IPS-15b (cell line): ENCODE data around the gene CMTM5.

Experiments
- H3K27me3 ChIP-seq: one replicate; pipeline ENCODE4 v1.6.1; 2013; ENCODE audit warnings: low read length; ENCODE audit not compliant: control insufficient read depth, insufficient read depth
- H3K36me3 ChIP-seq: one replicate; pipeline ENCODE4 v1.6.1; 2013; ENCODE audit warnings: low read length; ENCODE audit not compliant: control insufficient read depth, insufficient read depth
- H3K4me1 ChIP-seq: one replicate; pipeline ENCODE4 v1.6.1; 2013; ENCODE audit warnings: mild to moderate bottlenecking, low read length; ENCODE audit not compliant: control insufficient read depth, insufficient read depth
- H3K4me3 ChIP-seq: one replicate; pipeline ENCODE4 v1.5.1; 2013; ENCODE audit warnings: low read depth, low read length
- H3K9ac ChIP-seq: one replicate; pipeline ENCODE4 v1.6.1; 2013; ENCODE audit warnings: low read depth, mild to moderate bottlenecking, low read length
- H3K9me3 ChIP-seq: one replicate; pipeline ENCODE4 v1.6.1; 2013; ENCODE audit warnings: mild to moderate bottlenecking, low read length; ENCODE audit not compliant: control insufficient read depth, insufficient read depth

CMTM5 gene

DNA sequence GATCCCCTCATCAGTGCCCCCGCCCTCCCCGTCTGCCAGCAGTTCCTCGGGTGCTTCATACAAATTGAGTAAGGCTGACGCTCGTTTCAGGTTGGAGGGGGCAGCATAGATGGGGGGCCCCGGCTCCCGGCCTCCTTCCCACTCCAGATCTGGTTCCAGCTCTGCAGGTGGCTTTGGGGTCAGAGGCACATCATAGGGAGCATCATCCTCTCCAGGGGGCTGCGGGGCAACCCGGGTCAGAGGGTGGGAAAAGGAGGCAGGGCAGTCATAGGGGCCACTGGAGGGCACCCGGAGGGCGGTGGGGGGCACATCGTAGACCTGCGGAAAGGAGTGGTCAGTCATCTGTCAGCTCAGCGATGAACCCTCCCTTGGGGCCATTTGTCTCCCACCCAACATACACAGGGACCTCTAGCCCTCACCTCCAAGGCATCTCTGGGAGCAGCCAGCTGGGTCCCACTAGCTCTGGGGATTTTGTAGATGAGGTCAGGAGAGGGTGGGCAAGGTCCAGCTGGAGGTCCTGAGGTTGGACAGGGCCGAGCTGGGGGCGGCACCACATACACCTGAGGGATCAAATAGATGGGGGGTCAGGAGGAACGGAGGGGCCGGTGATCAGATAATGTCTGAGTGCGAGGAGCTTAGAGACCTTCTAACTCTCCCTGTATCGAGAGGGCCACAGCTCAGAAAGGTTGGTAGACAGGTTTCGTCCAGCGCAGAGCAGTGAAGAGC lies 17.0 kb upstream of the CMTM5 start:
- no peak overlapping the region for H3K4me3 ChIP-seq
- peaks cover 10% of the 10 kb centered on the region for H3K27me3 ChIP-seq
- peaks cover 7% of the 10 kb centered on the region for H3K36me3 ChIP-seq
- H3K4me1 ChIP-seq: peaks cover 10% of the 10 kb centered on the region
- no peak overlapping the region for H3K9ac ChIP-seq
- H3K9me3 ChIP-seq: no peaks in the 10 kb centered on the region

DNA sequence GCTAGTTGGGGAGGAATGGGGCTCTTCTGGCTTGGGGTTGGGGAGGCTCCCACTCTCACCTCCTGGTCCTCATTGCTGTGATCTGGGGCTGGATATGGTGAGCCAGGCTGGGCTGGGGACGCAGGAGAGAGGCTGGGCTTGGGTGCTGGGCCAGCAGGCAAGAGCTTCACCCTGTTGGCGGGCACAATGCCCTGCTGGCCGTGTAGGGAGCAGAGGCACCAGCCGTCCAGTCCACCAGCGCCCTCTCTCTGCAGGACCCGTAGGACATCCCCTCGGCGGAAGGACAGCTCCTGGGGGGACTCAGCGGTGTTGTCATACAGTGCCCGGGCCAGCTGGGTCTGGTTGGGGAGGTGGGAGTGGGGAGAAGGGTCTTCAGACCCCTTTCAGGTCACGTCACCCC lies 16.4 kb upstream of the CMTM5 start:
- H3K36me3 ChIP-seq: peaks cover 7% of the 10 kb centered on the region
- no peak overlapping the region for H3K9ac ChIP-seq
- peaks cover 4% of the 10 kb centered on the region for H3K27me3 ChIP-seq
- H3K4me3 ChIP-seq: no peak overlapping the region
- H3K4me1 ChIP-seq: peaks cover 10% of the 10 kb centered on the region
- H3K9me3 ChIP-seq: no peaks in the 10 kb centered on the region

DNA sequence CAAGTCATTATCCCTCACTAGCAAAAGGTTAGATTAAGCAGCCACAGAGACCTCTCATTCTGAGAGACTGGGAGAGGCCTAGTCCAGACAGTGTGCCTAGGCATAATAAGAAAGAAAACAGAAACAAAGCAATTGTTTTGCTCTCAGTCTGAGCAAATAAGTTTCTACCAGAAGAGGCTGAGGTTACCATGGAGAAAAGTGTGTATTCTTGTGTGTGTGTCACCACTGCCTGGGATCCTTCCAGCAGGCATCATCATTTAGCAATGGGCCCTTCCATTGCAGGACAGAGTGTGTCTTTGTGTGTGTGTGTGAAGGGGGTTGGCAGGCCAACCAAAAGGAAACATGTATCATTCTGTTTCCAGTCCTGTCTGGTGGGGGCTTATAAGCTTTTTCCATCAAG lies 15.5 kb upstream of the CMTM5 start:
- peaks cover 7% of the 10 kb centered on the region for H3K36me3 ChIP-seq
- H3K9ac ChIP-seq: no peak overlapping the region

DNA sequence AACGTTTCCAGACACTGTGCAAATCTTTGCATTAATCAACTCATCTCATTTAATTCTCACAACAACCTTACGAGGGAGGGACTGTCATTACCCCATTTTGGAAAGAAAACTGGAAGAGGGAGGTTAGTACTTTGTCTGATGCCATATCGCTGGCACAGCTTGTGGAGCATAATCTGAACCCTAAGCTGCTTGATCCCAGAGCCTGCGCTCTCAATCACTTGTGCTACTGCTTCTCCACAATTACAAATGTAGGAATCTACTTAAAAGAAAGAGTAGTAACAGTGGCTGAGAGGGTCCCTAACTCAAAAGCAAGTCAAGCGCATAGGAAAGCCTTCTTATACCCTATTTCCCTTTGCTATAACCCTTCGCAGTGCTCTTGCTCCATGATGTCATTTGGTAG lies 15.1 kb upstream of the CMTM5 start:
- Histone ChIP-seq H3K4me1 (peaks cover 10% of the 10 kb centered on the region), H3K9me3 (no peaks in the 10 kb centered on the region)

More for the DNA sequence above, 15.5 kb upstream of the CMTM5 start:
- Histone ChIP-seq H3K4me1 (peaks cover 10% of the 10 kb centered on the region), H3K27me3 (peaks cover 2% of the 10 kb centered on the region), H3K9me3 (no peaks in the 10 kb centered on the region), H3K4me3 (no peak overlapping the region)

DNA sequence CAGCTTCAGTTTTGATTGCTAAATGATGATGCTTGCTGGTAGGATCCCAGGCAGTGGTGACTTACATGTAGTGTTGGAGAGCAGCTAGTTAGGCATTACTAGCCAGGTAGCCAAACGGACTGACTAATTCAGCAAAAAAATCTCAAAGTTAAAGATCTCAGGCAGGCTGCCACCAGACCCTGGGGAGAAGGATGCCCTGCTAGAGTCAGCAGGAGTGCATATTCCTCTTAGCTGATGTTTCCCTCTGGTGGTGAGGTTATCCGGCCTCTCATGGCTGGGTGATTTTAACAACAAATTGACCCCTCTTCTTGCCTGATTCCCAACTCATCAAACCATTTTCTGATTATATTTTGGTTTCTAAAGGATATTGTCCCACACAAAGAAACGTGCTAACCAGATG lies 14.6 kb upstream of the CMTM5 start:
- Histone ChIP-seq H3K4me1 (peaks cover 12% of the 10 kb centered on the region), H3K27me3 (peaks cover 8% of the 10 kb centered on the region), H3K9me3 (no peaks in the 10 kb centered on the region), H3K36me3 (peaks cover 7% of the 10 kb centered on the region), H3K4me3 (no peak overlapping the region), H3K9ac (no peak overlapping the region)

More for the DNA sequence above, 15.1 kb upstream of the CMTM5 start:
- peaks cover 7% of the 10 kb centered on the region for H3K36me3 ChIP-seq
- H3K27me3 ChIP-seq: peaks cover 4% of the 10 kb centered on the region
- no peak overlapping the region for H3K4me3 ChIP-seq
- H3K9ac ChIP-seq: no peak overlapping the region

DNA sequence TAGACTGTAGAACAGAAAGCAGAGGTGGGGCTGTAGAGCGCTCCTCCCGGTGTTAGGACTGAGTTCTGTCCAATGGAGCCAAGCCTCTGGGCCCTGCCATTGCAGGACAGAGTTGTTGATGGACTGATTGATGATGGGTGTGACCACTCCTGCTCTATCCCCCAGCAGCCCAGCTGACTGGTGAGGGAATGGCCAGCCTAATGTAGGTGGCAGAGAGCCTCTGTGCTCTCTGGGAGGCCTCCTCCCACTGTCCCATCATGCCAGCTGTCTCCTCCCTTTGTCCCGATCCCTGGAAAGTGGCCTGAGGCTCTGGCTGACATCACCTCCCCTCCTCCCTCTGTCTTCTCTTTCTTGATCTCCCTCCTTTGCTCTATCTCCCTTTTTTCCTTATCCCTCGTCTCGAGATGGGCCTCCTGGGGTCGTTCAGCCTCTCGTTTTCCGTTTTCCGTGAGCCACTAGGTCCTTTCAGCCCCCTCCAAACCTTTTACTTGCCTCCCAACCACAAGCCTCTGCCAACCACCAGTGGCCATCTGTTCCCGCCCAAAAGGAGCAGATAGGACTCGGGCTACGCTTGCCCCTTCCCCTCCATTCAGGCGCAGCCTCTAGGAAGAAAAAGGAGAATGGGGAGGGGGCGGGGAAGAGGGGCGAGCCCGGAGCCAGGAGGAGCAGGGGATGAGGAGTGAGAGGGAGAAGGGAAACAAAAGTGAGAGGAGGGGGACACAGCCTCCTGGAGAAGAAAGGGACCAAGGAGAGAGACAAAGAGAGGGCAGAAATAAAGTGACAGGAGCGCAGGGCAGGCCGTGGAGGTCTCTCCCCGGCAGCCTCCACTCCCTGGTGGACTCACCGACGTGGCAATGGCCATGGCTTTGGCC lies 12.4 kb upstream of the CMTM5 start:
- peaks cover 30% of the 10 kb centered on the region for H3K27me3 ChIP-seq
- peaks cover 12% of the 10 kb centered on the region for H3K4me1 ChIP-seq
- H3K9ac ChIP-seq: peak overlapping the region; percentile 76
- no peaks in the 10 kb centered on the region for H3K9me3 ChIP-seq
- H3K36me3 ChIP-seq: peaks cover 4% of the 10 kb centered on the region
- peak overlapping the region; percentile 78 for H3K4me3 ChIP-seq

DNA sequence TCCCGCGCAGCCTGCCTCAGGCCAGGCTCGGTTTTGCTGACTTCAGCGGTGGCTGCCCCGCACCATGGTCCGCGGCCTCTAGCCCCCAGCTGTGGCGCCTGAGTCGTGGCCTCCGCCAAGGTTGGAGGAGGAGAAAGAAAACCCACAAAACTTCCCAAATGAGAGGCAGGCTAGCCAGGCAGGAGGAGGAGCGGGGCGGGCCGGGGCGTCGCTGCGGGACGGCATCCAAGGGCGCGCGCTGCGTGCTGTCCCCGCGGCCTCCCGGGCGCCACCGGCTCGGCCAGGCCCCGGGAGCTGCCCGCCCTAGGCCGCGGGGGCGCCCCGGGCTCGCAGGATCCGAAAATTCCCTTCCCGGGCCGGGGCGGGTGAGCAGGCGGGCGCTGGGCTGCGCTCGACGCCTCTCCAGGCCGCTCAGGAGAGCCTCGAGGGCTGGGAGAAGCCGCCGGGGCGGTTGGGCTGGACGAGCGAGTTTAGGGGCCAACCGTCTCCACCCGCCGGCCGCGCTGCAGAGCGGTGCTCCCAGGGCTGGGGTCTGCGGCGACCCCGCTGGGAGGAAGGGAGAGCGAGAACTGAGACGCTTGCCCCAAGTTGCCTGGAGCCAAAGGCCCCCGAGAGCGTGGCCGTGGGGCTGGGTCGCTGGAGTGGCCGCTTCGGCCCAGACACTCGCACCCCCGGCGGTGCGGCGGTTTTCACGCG lies 11.7 kb upstream of the CMTM5 start, which contains the start of gene EFS:
Gene EFS (minus strand): TSS at position 137 of the 696 bp plus-strand sequence. CDS start 147 bp downstream, outside the sequence.
- Histone ChIP-seq H3K36me3 (peaks cover 2% of the 10 kb centered on the region), H3K4me1 (peaks cover 12% of the 10 kb centered on the region), H3K9me3 (no peaks in the 10 kb centered on the region), H3K9ac (peak within 1 kb of the TSS; percentile 76), H3K4me3 (peak within 1 kb of the TSS; percentile 78), H3K27me3 (peaks cover 36% of the 10 kb centered on the region)

DNA sequence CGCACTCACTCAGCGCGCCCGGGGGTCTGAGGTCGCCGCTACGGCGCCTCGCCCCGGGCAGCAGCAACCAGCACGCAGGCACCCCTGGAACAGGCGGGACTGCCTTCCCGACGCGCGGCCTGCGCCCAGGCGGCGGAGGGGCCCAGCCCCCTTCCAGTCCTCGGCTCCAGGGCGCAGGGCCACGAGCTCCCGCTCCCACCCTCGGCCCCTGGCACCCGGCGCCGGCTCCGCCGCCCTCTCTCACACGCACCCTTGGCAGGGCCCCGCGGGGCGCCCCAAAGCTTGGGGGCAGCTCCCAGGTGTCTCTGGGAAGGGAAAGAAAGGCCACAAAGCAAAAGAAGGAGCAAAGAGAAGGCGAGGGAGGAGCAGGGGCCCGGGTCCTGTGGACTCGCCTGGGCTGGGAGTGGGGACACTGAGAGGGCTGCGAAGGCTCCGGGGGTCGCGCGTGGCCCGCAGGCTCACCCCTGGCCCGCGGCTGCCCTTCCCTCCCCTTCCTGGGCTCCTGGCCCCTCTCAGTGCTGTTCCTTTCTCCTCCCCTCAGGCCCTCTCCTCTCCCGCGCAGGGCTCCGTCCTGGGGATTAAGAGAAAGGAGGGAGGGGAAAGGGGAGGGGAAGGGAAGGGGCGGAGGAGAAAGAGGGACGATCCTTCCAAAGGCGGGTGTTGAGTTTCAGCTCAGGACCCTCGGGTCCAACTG lies 11.0 kb upstream of the CMTM5 start:
- peak overlapping the region; percentile 73 for H3K9ac ChIP-seq
- peak overlapping the region; percentile 78 for H3K4me3 ChIP-seq

DNA sequence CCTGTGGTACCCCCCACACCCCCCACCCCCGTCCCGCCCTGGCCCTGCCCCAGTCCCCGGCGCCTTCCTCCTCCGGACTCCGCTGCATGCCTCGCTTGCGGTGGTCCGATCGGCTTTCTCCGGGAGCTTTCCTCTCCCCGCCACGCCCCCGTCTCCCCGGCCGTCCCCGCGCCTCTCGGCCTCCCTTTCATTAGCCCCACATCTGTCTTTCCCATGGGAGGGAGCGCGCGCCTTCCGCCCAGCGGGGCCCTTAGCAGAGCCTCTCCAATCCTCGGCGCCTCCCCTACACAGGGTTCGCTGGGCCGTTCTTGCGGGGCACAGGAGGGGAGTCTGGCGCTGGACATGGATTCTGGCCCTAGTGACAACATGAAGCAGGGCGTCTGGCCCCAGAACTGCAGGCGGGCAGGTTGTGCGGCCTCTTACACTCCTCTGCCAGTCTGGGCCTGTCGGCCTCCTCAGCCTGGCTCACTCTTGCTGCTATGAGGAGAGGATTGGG lies 10.4 kb upstream of the CMTM5 start:
- peak overlapping the region; percentile 2 for H3K9ac ChIP-seq
- no peaks in the 10 kb centered on the region for H3K36me3 ChIP-seq
- no peaks in the 10 kb centered on the region for H3K9me3 ChIP-seq
- H3K4me1 ChIP-seq: peaks cover 10% of the 10 kb centered on the region
- H3K4me3 ChIP-seq: peak overlapping the region; percentile 40
- peaks cover 47% of the 10 kb centered on the region for H3K27me3 ChIP-seq

More for the DNA sequence above, 11.0 kb upstream of the CMTM5 start:
- peaks cover 11% of the 10 kb centered on the region for H3K4me1 ChIP-seq
- no peaks in the 10 kb centered on the region for H3K9me3 ChIP-seq
- no peaks in the 10 kb centered on the region for H3K36me3 ChIP-seq
- peaks cover 42% of the 10 kb centered on the region for H3K27me3 ChIP-seq

DNA sequence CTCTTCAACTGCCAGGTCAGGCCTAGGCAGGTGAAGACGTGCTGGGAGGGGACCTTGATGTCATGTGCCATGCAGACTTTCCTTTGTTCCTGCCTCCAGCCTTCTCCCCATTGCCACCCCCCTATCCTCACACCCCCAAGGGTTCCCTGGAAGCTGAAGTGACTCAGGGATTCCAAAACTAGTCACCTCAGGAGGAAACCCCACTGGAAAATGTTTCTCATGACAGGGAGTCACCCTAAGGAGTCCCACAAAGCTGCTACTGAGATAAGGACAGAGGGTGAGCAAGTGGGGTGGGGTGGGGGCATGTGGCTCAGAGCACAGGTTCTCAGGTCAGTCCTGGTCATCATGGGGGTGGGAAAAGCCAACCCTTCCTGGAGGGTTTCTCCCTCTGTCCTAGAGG lies 6.6 kb upstream of the CMTM5 start:
- Histone ChIP-seq H3K4me1 (peaks cover 3% of the 10 kb centered on the region), H3K9ac (no peak overlapping the region), H3K9me3 (no peaks in the 10 kb centered on the region), H3K27me3 (peaks cover 47% of the 10 kb centered on the region), H3K36me3 (no peaks in the 10 kb centered on the region), H3K4me3 (no peak overlapping the region)

DNA sequence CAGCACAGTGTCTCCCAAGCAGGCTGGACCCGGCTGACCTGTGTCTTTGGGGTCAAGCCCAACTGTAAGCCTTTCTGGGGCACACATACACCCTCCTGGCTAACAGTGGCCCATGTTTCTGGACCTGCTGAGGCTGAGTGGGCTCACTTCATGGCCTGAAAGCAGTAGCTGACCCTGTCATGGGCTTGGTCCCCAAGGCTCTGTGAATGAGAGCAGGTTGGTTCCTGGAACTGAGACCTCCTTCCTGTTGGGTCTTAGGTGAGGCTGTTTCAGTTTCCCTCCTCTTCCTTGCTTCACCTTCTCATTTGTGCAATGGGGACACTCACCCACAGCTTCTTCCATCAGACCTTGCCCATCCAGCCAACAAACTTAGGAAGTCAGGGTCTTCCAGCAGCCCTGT lies 5.0 kb upstream of the CMTM5 start:
- peaks cover 48% of the 10 kb centered on the region for H3K27me3 ChIP-seq
- H3K4me3 ChIP-seq: no peak overlapping the region
- H3K9me3 ChIP-seq: no peaks in the 10 kb centered on the region
- H3K36me3 ChIP-seq: no peaks in the 10 kb centered on the region
- H3K4me1 ChIP-seq: peaks cover under 1% of the 10 kb centered on the region
- no peak overlapping the region for H3K9ac ChIP-seq
